Prostate gland (tissue), 2 donors: ENCODE data around the gene MYO16.

Experiments used
- POLR2A ChIP-seq: fragments of 450-650 bp; IDR thresholded peaks from one replicate; pipeline ENCODE4 v1.6.1; 2016; ENCODE audit warnings: antibody characterized with exemption, mild to moderate bottlenecking
- POLR2AphosphoS5 ChIP-seq: sonication (generic); formaldehyde crosslinking; IDR thresholded peaks from one replicate; pipeline ENCODE4 v1.6.1; 2017; ENCODE audit warnings: antibody characterized with exemption
- TF ChIP-seq, protein P1 (sequence below), 4 experiments: fragments of 200-600 bp in 2 of 4; fragments of 450-650 bp in 2 of 4; sonication (generic) in 2 of 4; IDR thresholded peaks; 1 replicate in 3 of 4; 2 replicates in 1 of 4; pipeline ENCODE4 v1.5.1; 2016 to 2019; ENCODE audit warnings: antibody characterized with exemption in 4 of 4, mild to moderate bottlenecking in 2 of 4, moderate library complexity in 2 of 4

DNA sequence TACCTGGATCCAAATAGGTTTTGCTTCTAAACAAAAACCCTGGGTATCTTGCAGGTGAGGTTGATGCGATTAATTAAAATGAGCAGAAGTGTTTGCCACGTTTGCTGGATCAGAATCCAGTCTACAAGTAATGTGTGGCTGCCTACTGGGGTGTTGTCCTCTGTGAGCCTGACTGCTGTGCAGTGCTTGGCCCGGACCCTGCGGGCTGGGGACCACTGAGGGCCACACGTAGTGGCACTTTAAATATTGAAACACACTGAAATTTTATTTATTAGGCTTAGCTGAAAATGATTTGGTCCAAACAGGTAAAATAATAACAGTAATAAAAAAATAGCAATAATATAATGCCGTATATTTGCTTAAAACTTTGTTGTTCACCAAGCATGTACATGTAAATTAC is 338.0 kb downstream of the MYO16 start:
- TF ChIP-seq, protein P1, sequence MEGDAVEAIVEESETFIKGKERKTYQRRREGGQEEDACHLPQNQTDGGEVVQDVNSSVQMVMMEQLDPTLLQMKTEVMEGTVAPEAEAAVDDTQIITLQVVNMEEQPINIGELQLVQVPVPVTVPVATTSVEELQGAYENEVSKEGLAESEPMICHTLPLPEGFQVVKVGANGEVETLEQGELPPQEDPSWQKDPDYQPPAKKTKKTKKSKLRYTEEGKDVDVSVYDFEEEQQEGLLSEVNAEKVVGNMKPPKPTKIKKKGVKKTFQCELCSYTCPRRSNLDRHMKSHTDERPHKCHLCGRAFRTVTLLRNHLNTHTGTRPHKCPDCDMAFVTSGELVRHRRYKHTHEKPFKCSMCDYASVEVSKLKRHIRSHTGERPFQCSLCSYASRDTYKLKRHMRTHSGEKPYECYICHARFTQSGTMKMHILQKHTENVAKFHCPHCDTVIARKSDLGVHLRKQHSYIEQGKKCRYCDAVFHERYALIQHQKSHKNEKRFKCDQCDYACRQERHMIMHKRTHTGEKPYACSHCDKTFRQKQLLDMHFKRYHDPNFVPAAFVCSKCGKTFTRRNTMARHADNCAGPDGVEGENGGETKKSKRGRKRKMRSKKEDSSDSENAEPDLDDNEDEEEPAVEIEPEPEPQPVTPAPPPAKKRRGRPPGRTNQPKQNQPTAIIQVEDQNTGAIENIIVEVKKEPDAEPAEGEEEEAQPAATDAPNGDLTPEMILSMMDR (IDR thresholded peaks at IDR 0.05), result no peak
- TF ChIP-seq POLR2A (no peak), POLR2AphosphoS5 (no peak)
